ENCODE measurements around the gene C9orf43.

Gene C9orf43

DNA sequence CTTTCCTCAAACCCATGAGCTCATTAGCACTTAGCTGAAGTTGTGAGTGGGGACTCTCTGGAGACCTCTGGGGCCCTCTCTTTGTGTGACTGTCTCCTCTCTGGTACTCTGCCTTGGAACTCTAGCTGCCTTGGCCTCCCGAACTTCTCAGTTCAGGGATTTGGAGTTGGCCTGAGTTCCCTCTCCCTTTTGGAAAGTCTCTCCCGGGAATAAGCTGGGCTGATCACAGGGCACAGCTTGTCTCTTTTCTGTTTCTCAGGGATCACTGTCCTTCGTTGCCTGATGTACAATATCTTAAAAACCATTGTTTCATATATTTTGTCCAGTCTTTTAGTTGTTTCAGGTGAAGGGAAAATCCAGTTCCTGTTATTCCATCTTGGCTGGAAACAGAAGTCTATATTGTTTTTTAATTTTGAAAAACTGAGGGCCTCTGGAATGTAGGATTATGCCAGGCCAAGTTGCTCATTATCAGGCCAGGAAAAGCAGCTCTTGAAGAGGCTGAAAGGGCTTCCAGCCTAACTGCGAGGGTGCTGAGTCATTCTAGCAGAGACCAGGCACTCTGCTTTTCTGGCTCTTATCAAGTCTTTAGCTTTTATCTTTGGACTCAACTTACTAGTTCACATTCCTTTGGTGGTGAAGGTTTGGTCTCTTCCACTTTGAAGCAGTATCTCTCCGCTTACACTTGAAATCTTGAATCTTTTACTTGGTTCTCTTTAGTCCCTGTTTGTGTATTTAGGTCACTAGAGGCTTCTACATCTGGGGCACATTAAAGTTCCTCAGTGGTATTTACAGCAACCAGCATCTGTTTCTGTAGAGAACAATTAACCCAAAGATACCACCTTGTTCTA, 44.6 kb downstream of the C9orf43 start:
- peak; percentile 88 for DNase-seq (ENCODE audit: low read depth, low spot score)
- H3K4me3 ChIP-seq (ENCODE audit: low read depth, low read length): no peak overlapping the region
- TF ChIP-seq, protein P1, sequence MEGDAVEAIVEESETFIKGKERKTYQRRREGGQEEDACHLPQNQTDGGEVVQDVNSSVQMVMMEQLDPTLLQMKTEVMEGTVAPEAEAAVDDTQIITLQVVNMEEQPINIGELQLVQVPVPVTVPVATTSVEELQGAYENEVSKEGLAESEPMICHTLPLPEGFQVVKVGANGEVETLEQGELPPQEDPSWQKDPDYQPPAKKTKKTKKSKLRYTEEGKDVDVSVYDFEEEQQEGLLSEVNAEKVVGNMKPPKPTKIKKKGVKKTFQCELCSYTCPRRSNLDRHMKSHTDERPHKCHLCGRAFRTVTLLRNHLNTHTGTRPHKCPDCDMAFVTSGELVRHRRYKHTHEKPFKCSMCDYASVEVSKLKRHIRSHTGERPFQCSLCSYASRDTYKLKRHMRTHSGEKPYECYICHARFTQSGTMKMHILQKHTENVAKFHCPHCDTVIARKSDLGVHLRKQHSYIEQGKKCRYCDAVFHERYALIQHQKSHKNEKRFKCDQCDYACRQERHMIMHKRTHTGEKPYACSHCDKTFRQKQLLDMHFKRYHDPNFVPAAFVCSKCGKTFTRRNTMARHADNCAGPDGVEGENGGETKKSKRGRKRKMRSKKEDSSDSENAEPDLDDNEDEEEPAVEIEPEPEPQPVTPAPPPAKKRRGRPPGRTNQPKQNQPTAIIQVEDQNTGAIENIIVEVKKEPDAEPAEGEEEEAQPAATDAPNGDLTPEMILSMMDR (IDR thresholded peaks at IDR 0.05; ENCODE audit: low read depth, low read length): no peak
- in situ Hi-C loops (cut with HindIII; ENCODE audit: low sequenced_read_pairs): no loop called here

GRCh38 chr9:113456235-113456634, 45.7 kb downstream of the C9orf43 start:
- H3K4me3 ChIP-seq (ENCODE audit: low read depth, low read length): no peak overlapping the region
- no peak for DNase-seq (ENCODE audit: low read depth, low spot score)
- in situ Hi-C loops (cut with HindIII; ENCODE audit: low sequenced_read_pairs): no loop called here
- TF ChIP-seq, protein P1 (IDR thresholded peaks at IDR 0.05; ENCODE audit: low read depth, low read length): no peak

DNA sequence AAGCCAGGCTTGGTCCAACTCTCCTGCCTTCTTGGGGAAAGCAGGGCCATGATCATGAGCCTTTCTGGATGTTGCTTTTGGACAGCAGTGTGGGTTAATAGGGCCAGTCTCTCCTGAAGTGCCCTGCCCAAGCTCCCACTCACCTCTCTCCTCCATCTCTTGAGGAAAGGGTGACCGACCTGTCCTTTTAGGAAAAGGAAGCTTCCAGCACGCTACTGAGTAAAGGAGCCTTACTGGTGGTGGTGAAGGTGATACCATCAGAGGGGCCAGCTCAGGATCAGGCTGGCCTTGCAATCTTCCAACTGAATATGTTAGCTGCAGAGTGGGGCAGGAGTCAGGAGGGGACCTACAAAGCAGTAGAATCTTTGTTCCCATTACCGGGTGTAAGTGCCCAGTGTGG, 50.7 kb downstream of the C9orf43 start:
- in situ Hi-C loops (cut with HindIII; ENCODE audit: low sequenced_read_pairs): no loop called here
- no peak overlapping the region for H3K4me3 ChIP-seq (ENCODE audit: low read depth, low read length)
- TF ChIP-seq, protein P1 (IDR thresholded peaks at IDR 0.05; ENCODE audit: low read depth, low read length): no peak
- DNase-seq (ENCODE audit: low read depth, low spot score): no peak

DNA sequence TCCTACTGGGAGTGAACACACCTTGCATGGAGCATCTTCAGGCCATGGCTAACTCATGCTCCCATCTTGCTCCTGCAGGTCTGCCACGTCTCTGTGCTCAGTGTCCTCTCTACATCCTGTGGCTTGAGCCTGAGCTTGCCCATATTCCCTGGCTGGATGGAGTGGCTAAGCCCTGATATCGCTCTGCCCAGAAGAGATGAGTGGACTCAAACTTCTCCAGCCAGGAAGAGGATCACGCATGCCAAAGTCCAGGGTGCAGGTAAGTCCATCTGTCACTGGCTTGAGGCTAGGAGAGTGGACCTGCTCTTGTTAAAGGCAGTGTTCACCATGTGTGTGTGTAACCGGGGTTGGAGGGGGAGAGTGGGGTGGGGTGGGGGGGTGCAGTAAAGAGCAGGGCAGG, 51.4 kb downstream of the C9orf43 start:
- no peak for DNase-seq (ENCODE audit: low read depth, low spot score)
- TF ChIP-seq, protein P1 (IDR thresholded peaks at IDR 0.05; ENCODE audit: low read depth, low read length): no peak
- no peak overlapping the region for H3K4me3 ChIP-seq (ENCODE audit: low read depth, low read length)
- in situ Hi-C loops (cut with HindIII; ENCODE audit: low sequenced_read_pairs): no loop called here

DNA sequence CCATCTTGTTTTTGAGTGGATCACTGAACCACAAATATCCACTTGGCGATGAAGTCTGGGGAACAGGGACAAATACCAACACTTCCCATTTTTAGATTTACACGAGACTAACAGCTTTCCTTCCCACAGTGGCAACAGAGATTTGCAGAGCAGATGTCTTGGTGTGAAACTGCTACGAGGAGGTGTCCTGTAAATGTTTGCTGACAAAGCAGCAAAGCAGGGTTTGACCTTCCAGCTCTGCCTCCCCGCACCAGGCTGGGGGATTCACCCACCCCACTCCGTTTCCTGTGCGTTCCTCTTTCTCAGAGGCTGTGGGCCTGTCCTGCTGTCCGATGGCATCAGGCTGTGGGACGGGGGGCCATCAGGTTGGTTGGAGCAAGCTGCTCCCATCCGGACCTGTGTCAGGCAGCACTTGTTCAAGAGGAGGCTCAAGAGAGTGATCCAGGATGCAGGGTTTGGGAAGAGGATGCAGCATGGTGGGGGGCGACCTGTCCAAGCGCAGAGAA, 52.3 kb downstream of the C9orf43 start:
- no peak overlapping the region for H3K4me3 ChIP-seq (ENCODE audit: low read depth, low read length)
- in situ Hi-C loops (cut with HindIII; ENCODE audit: low sequenced_read_pairs): no loop called here
- TF ChIP-seq, protein P1 (IDR thresholded peaks at IDR 0.05; ENCODE audit: low read depth, low read length): no peak
- DNase-seq (ENCODE audit: low read depth, low spot score): no peak

- TF ChIP-seq, protein P1 (IDR thresholded peaks at IDR 0.05; ENCODE audit: low read depth, low read length): no peak
- DNase-seq (ENCODE audit: low read depth, low spot score): no peak
- H3K4me3 ChIP-seq (ENCODE audit: low read depth, low read length): peak within 1 kb of the TSS; percentile 44
- in situ Hi-C loops (cut with HindIII; ENCODE audit: low sequenced_read_pairs): no loop called here
Measured at GRCh38 chr9:113463418-113464285, 53.1 kb downstream of the C9orf43 start, which contains the start of gene RGS3. TSS of gene RGS3 (plus strand) at chr9:113463727. CDS start at chr9:113463803, 76 bp downstream.

Data from astrocyte of the spinal cord (primary cell).